ENCODE data around the gene DSC1. TPM values are rescaled to one million over a fixed set of nuclear protein-coding genes. Genes with fewer than 3 reads are reported as not detected.

DSC1 gene
- total and polyA plus RNA-seq, 10 of the 15 experiments (the other 5 are each of a cell fraction or from before 2014, with no cell fraction given): 0.24 to 0.84 (median 0.44) TPM; not detected in 1

- Histone ChIP-seq H4K20me1 (ENCODE audit: control insufficient read depth, insufficient read depth) (no peaks in the 10 kb centered on the region), H3K27ac (ENCODE audit: control insufficient read depth, insufficient read depth) (no peak overlapping the region), H3K4me3 (no peak overlapping the region), H3K27me3 (replicated peaks in 1 of 2; ENCODE audit: control insufficient read depth in 2 of 2, insufficient read depth in 2 of 2, low read length in 1 of 2) (no peaks in the 10 kb centered on the region; a peak in 1 of 4 replicates), H3K4me1 (ENCODE audit: control insufficient read depth, insufficient read depth, low read length) (no peaks in the 10 kb centered on the region), H3K9me3 (replicated peaks; ENCODE audit: control insufficient read depth, insufficient read depth, low read length) (no peaks in the 10 kb centered on the region), H3K36me3 (ENCODE audit: control insufficient read depth in 2 of 2, insufficient read depth in 2 of 2, low read length in 1 of 2) (no peaks in the 10 kb centered on the region), H3K79me2 (ENCODE audit: control insufficient read depth, insufficient read depth, low read length) (no peaks in the 10 kb centered on the region), H3K9ac (ENCODE audit: control insufficient read depth, insufficient read depth, low read length) (no peak overlapping the region), H3K4me2 (ENCODE audit: control insufficient read depth, insufficient read depth) (no peak overlapping the region), H2AFZ (ENCODE audit: control insufficient read depth, low read depth, low read length) (no peak overlapping the region)
- in situ Hi-C loops (cut with MboI): no loop called here
- FAIRE-seq (no peak), DNase-seq (ENCODE audit: low read depth, low spot score) (no peak), ATAC-seq (no peak)
- intact Hi-C loops (cut with micrococcal nuclease; ENCODE audit: unreplicated experiment): no loop called here
- ChIA-PET SMC1A (ENCODE audit: uncharacterized antibody, unreplicated experiment) (no interaction called here), POLR2A (no interaction called here), RAD21 (ENCODE audit: unreplicated experiment) (no interaction called here), CTCF (no interaction called here)
- 0% methylated on average over 1 of the region's 1 CpG for WGBS (ENCODE audit: insufficient coverage, insufficient replicate concordance, low lambda C conversion rate, missing lambda C conversion rate)
- BruUV-seq (replicated peaks): no TSS peak
- no peak for TF ChIP-seq HDGF (IDR thresholded peaks at IDR 0.05)
- TF ChIP-seq YBX1 (IDR thresholded peaks at IDR 0.05): no peak
- no peak for TF ChIP-seq BHLHE40 (IDR thresholded peaks at IDR 0.05; ENCODE audit: borderline replicate concordance in 1 of 2, low read depth in 2 of 2, low read length in 1 of 2)
- TF ChIP-seq, protein P1, sequence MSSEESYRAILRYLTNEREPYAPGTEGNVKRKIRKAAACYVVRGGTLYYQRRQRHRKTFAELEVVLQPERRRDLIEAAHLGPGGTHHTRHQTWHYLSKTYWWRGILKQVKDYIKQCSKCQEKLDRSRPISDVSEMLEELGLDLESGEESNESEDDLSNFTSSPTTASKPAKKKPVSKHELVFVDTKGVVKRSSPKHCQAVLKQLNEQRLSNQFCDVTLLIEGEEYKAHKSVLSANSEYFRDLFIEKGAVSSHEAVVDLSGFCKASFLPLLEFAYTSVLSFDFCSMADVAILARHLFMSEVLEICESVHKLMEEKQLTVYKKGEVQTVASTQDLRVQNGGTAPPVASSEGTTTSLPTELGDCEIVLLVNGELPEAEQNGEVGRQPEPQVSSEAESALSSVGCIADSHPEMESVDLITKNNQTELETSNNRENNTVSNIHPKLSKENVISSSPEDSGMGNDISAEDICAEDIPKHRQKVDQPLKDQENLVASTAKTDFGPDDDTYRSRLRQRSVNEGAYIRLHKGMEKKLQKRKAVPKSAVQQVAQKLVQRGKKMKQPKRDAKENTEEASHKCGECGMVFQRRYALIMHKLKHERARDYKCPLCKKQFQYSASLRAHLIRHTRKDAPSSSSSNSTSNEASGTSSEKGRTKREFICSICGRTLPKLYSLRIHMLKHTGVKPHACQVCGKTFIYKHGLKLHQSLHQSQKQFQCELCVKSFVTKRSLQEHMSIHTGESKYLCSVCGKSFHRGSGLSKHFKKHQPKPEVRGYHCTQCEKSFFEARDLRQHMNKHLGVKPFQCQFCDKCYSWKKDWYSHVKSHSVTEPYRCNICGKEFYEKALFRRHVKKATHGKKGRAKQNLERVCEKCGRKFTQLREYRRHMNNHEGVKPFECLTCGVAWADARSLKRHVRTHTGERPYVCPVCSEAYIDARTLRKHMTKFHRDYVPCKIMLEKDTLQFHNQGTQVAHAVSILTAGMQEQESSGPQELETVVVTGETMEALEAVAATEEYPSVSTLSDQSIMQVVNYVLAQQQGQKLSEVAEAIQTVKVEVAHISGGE (CRISPR knock-in tag; IDR thresholded peaks at IDR 0.05): no peak
- TF ChIP-seq, protein P2, sequence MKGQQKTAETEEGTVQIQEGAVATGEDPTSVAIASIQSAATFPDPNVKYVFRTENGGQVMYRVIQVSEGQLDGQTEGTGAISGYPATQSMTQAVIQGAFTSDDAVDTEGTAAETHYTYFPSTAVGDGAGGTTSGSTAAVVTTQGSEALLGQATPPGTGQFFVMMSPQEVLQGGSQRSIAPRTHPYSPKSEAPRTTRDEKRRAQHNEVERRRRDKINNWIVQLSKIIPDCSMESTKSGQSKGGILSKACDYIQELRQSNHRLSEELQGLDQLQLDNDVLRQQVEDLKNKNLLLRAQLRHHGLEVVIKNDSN (IDR thresholded peaks at IDR 0.05; ENCODE audit: borderline replicate concordance, extremely low read length, insufficient read depth, low read depth, low read length): no peak
- no peak for TF ChIP-seq RELB (IDR thresholded peaks at IDR 0.05; ENCODE audit: low read depth)
- no peak for TF ChIP-seq NBN (IDR thresholded peaks at IDR 0.05)
- TF ChIP-seq LARP7 (IDR thresholded peaks at IDR 0.05): no peak
- TF ChIP-seq ZBTB40 (IDR thresholded peaks at IDR 0.05; ENCODE audit: borderline replicate concordance): no peak
- TF ChIP-seq, protein P3, sequence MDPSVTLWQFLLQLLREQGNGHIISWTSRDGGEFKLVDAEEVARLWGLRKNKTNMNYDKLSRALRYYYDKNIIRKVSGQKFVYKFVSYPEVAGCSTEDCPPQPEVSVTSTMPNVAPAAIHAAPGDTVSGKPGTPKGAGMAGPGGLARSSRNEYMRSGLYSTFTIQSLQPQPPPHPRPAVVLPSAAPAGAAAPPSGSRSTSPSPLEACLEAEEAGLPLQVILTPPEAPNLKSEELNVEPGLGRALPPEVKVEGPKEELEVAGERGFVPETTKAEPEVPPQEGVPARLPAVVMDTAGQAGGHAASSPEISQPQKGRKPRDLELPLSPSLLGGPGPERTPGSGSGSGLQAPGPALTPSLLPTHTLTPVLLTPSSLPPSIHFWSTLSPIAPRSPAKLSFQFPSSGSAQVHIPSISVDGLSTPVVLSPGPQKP (IDR thresholded peaks at IDR 0.05; ENCODE audit: low read depth, low read length): no peak
- no peak for TF ChIP-seq BACH1 (IDR thresholded peaks at IDR 0.05; ENCODE audit: borderline replicate concordance)
These were observed 8.6 kb upstream of the DSC1 start for GRCh38 chr18:31171144-31171839.
